Kasumi-1 (cell line): ENCODE results near the gene TMEM131.

Experiments used
- DNase-seq, 2 experiments: peaks; one replicate each; lab custom pipeline; 2025; lab: John Stamatoyannopoulos, UW

TMEM131 gene

GRCh38 chr2:97805776-97806175 is 190.0 kb downstream of the TMEM131 start:
- no peak for DNase-seq

- DNase-seq, result no peak
Observed at GRCh38 chr2:97801028-97801427, 194.7 kb downstream of the TMEM131 start.

- DNase-seq, result no peak
Observed at GRCh38 chr2:97798416-97798815, 197.3 kb downstream of the TMEM131 start.

GRCh38 chr2:97797355-97797754 is 198.4 kb downstream of the TMEM131 start:
- DNase-seq, result no peak

GRCh38 chr2:97796465-97797126 is 199.2 kb downstream of the TMEM131 start:
- DNase-seq, result no peak

- DNase-seq, result no peak
Observed at GRCh38 chr2:97792416-97792815, 203.3 kb downstream of the TMEM131 start.

- no peak for DNase-seq
Observed at GRCh38 chr2:97788986-97789644, 206.6 kb downstream of the TMEM131 start.

- DNase-seq, result no peak
Observed at GRCh38 chr2:97785818-97786217, 209.9 kb downstream of the TMEM131 start.

GRCh38 chr2:97784953-97785352 is 210.8 kb downstream of the TMEM131 start:
- DNase-seq, result no peak

GRCh38 chr2:97781981-97782380 is 213.8 kb downstream of the TMEM131 start:
- no peak for DNase-seq

- no peak for DNase-seq
Observed at GRCh38 chr2:97779141-97779540, 216.6 kb downstream of the TMEM131 start.

- DNase-seq, result no peak
Observed at GRCh38 chr2:97775074-97775473, 220.7 kb downstream of the TMEM131 start.

- DNase-seq, result peak; percentile 31 to 42
Observed at GRCh38 chr2:97774425-97774824, 221.3 kb downstream of the TMEM131 start.

GRCh38 chr2:97770445-97770844 is 225.3 kb downstream of the TMEM131 start:
- DNase-seq, result no peak

- no peak for DNase-seq
Observed at GRCh38 chr2:97769711-97770110, 226.0 kb downstream of the TMEM131 start.

GRCh38 chr2:97769308-97769707 is 226.4 kb downstream of the TMEM131 start:
- no peak for DNase-seq

GRCh38 chr2:97766567-97766966 is 229.2 kb downstream of the TMEM131 start:
- no peak for DNase-seq

GRCh38 chr2:97765933-97766332 is 229.8 kb downstream of the TMEM131 start:
- no peak for DNase-seq

GRCh38 chr2:97764559-97765263 is 231.0 kb downstream of the TMEM131 start:
- no peak for DNase-seq

- DNase-seq, result no peak
Observed at GRCh38 chr2:97763176-97763845, 232.4 kb downstream of the TMEM131 start.

- DNase-seq, result peak; percentile 21 to 23
Observed at GRCh38 chr2:97761192-97761591, 234.6 kb downstream of the TMEM131 start.

- DNase-seq, result no peak
Observed at GRCh38 chr2:97760480-97761049, 235.2 kb downstream of the TMEM131 start.
